Fibroblast of villous mesenchyme (primary cell): ENCODE results near the gene IL1RL2. TPM values are rescaled to one million over a fixed set of nuclear protein-coding genes. Genes with fewer than 3 reads are reported as not detected.

Experiments
- DNase-seq: peaks from one replicate; pipeline ENCODE4 v3.0.0-alpha.2; 2010; ENCODE audit warnings: low read depth
- H3K4me3 ChIP-seq: 2 replicates; pipeline ENCODE4 v1.5.1; 2011; ENCODE audit warnings: low read depth, mild to moderate bottlenecking, low read length
- total RNA-seq: library from RNA; depleted of rRNA; stranded (reverse); fragments of >200 nt; gene quantifications from 2 replicates; pipeline ENCODE4 v1.2.3, GENCODE V29; 2012
- TF ChIP-seq, protein P1 (sequence below): IDR thresholded peaks from 2 replicates; pipeline ENCODE4 v1.5.1; 2012; ENCODE audit warnings: low read depth, mild to moderate bottlenecking, low read length; ENCODE audit not compliant: insufficient read depth

Gene IL1RL2
- total RNA-seq, 1 donor, result 1.3 TPM

DNA sequence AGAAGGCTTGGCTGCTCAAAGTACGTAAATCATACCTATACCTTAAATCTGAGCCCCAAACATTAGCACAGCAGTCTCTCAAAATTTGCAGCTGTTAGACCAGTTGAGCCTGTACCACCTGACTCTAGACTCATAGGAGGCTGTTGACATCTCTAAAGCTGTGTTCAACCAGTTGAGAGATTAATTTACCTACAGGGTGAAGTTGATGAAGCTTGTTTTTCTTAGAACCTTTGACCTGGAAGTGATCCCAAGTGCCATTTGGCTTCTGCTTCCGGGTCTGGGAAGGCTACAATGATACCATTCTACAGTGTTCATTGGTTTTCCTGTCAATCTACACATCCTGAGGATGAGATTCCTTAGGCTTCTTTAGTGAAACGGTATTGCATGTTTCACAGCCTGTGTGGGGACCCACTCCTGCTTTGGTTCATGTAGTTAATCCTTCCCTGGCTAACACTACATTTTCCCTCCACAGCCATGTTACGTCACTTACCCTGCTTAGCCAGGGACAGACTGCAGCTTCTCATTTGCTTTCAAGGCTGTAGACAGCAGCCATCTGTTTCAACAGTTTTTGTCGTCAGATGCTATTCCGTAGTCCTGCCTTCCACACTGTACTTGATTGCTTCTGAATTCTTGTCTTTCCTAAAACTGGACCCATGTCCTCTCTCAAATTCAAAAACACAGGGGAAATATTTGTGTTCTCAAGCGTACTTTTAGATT lies 4.7 kb upstream of the IL1RL2 start:
- DNase-seq, result peak; percentile 67

GRCh38 chr2:102184018-102184417 lies 2.8 kb upstream of the IL1RL2 start:
- DNase-seq, result no peak
- TF ChIP-seq, protein P1, sequence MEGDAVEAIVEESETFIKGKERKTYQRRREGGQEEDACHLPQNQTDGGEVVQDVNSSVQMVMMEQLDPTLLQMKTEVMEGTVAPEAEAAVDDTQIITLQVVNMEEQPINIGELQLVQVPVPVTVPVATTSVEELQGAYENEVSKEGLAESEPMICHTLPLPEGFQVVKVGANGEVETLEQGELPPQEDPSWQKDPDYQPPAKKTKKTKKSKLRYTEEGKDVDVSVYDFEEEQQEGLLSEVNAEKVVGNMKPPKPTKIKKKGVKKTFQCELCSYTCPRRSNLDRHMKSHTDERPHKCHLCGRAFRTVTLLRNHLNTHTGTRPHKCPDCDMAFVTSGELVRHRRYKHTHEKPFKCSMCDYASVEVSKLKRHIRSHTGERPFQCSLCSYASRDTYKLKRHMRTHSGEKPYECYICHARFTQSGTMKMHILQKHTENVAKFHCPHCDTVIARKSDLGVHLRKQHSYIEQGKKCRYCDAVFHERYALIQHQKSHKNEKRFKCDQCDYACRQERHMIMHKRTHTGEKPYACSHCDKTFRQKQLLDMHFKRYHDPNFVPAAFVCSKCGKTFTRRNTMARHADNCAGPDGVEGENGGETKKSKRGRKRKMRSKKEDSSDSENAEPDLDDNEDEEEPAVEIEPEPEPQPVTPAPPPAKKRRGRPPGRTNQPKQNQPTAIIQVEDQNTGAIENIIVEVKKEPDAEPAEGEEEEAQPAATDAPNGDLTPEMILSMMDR, result no peak
- no peak overlapping the region for H3K4me3 ChIP-seq

More for the DNA sequence above, 4.7 kb upstream of the IL1RL2 start:
- TF ChIP-seq, protein P1, result no peak
- no peak overlapping the region for H3K4me3 ChIP-seq

- TF ChIP-seq, protein P1, result no peak
- no peak for DNase-seq
- no peak overlapping the region for H3K4me3 ChIP-seq
These were observed 2.3 kb upstream of the IL1RL2 start for GRCh38 chr2:102184568-102184967.

DNA sequence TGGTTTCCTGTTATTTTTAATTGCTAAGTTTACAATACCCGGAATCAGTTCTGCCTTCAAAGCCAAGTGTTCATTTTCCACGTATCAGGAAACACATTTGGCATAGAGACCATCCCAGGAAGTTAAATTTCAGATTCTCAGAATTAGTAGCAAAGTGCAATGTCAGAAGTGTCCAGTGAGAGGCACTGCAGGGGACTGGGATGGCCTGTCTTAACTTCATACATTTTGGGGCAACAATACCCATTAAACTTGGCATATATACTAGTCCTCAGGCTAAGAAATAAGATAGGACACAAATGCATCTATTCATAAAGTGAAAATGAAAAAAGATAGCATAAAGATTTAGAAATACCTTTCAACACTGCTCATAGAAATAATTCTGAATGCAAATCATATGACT lies 1.5 kb upstream of the IL1RL2 start:
- DNase-seq, result peak; percentile 34
- TF ChIP-seq, protein P1, result peak; percentile 67
- H3K4me3 ChIP-seq, result no peak overlapping the region

GRCh38 chr2:102187496-102188150 lies 800 bp downstream of the IL1RL2 start:
- DNase-seq, result peak; percentile 59
- TF ChIP-seq, protein P1, result peak; percentile 45
- peak overlapping the region; percentile 64 for H3K4me3 ChIP-seq

- H3K4me3 ChIP-seq, result no peak overlapping the region
- TF ChIP-seq, protein P1, result no peak
- no peak for DNase-seq
These were observed 3.7 kb downstream of the IL1RL2 start for GRCh38 chr2:102190430-102191107.
